CD14-positive monocyte (primary cell): ENCODE measurements around the gene WLS. TPM values are rescaled to one million over a fixed set of nuclear protein-coding genes. Genes with fewer than 3 reads are reported as not detected.

Source experiments
- DNase-seq, 3 donors: peaks; one replicate each; pipeline ENCODE4 v3.0.0-alpha.2; 2011 to 2022
- H2AFZ ChIP-seq: 2 replicates; pipeline ENCODE4 v1.6.0; 2012; ENCODE audit warnings: mild to moderate bottlenecking, low read depth, low read length, inconsistent platforms; ENCODE audit not compliant: insufficient read depth, poor library complexity, severe bottlenecking
- H3K27ac ChIP-seq, 2 donors: 1 replicate in 1 of 2; 2 replicates in 1 of 2; pipeline ENCODE4 v1.5.1; 2012 to 2013; ENCODE audit warnings: low read length in 2 of 2, control low read depth in 1 of 2, inconsistent platforms in 1 of 2, low read depth in 1 of 2, mild to moderate bottlenecking in 1 of 2
- H3K27me3 ChIP-seq, 2 donors: one replicate each; pipeline versions ENCODE4 v1.6.0 to v1.6.1; 2011 to 2013; ENCODE audit warnings: low read length in 2 of 2; ENCODE audit not compliant: control insufficient read depth in 2 of 2, insufficient read depth in 2 of 2
- H3K36me3 ChIP-seq, 2 donors: replicated peaks in 1 of 2; 1 replicate in 1 of 2; 2 replicates in 1 of 2; pipeline versions ENCODE4 v1.5.1 to v1.6.1; 2012 to 2013; ENCODE audit warnings: low read length in 2 of 2, control low read depth in 1 of 2, inconsistent platforms in 1 of 2, mild to moderate bottlenecking in 1 of 2; ENCODE audit not compliant: insufficient read depth in 2 of 2, control insufficient read depth in 1 of 2
- H3K4me1 ChIP-seq, 2 donors: 1 replicate in 1 of 2; 2 replicates in 1 of 2; pipeline versions ENCODE4 v1.5.1 to v1.6.1; 2012 to 2013; ENCODE audit warnings: low read length in 2 of 2, control low read depth in 1 of 2, inconsistent platforms in 1 of 2, mild to moderate bottlenecking in 1 of 2, moderate library complexity in 1 of 2; ENCODE audit not compliant: insufficient read depth in 2 of 2, control insufficient read depth in 1 of 2
- H3K4me2 ChIP-seq: replicated peaks from 2 replicates; pipeline ENCODE3; 2012; ENCODE audit warnings: low read length, moderate library complexity, mild to moderate bottlenecking; ENCODE audit not compliant: poor library complexity, severe bottlenecking; ENCODE audit errors: extremely low read depth
- H3K4me3 ChIP-seq, 3 experiments: fragments of 200-600 bp in 1 of 3; sonication (generic) in 1 of 3; replicated peaks in 1 of 3; 1 replicate in 2 of 3; 2 replicates in 1 of 3; pipeline ENCODE4 v1.5.1; 2011 to 2013; ENCODE audit warnings: low read length in 3 of 3, mild to moderate bottlenecking in 3 of 3, control low read depth in 2 of 3, low read depth in 2 of 3, inconsistent platforms in 1 of 3, moderate library complexity in 1 of 3
- H3K79me2 ChIP-seq: 2 replicates; pipeline ENCODE4 v1.6.0; 2012; ENCODE audit warnings: mild to moderate bottlenecking, control low read depth, inconsistent platforms, low read length, moderate library complexity; ENCODE audit not compliant: insufficient read depth
- H3K9ac ChIP-seq: 2 replicates; pipeline ENCODE4 v1.6.0; 2017; ENCODE audit warnings: low read length, mild to moderate bottlenecking; ENCODE audit not compliant: insufficient read depth, poor library complexity, severe bottlenecking
- H3K9me3 ChIP-seq, 2 donors: replicated peaks in 1 of 2; 1 replicate in 1 of 2; 2 replicates in 1 of 2; pipeline versions ENCODE4 v1.5.1 to v1.6.1; 2012 to 2013; ENCODE audit warnings: low read length in 2 of 2, control low read depth in 1 of 2; ENCODE audit not compliant: control insufficient read depth in 1 of 2, insufficient read depth in 1 of 2
- H4K20me1 ChIP-seq: 2 replicates; pipeline ENCODE4 v1.6.0; 2012; ENCODE audit warnings: mild to moderate bottlenecking, low read length, control low read depth, moderate library complexity; ENCODE audit not compliant: insufficient read depth
- H3K27ac Mint-ChIP-seq, 7 donors: one replicate each; pipeline ENCODE4 v1.8.0; 2020; ENCODE audit warnings: mild to moderate bottlenecking in 7 of 7, mixed read lengths in 7 of 7, moderate library complexity in 6 of 7, inconsistent platforms in 2 of 7
- H3K27me3 Mint-ChIP-seq, 3 donors: one replicate each; pipeline ENCODE4 v1.8.0; 2021 to 2022; ENCODE audit warnings: low read depth in 3 of 3, mild to moderate bottlenecking in 3 of 3, mixed read lengths in 3 of 3, moderate library complexity in 3 of 3, inconsistent platforms in 1 of 3
- H3K36me3 Mint-ChIP-seq, 2 donors: one replicate each; pipeline ENCODE4 v1.8.0; 2020; ENCODE audit warnings: mixed read lengths in 2 of 2, inconsistent platforms in 1 of 2, mild to moderate bottlenecking in 1 of 2
- H3K4me1 Mint-ChIP-seq: one replicate; pipeline ENCODE4 v1.8.0; 2020; ENCODE audit warnings: mild to moderate bottlenecking, mixed read lengths
- H3K4me3 Mint-ChIP-seq, 2 donors: one replicate each; pipeline ENCODE4 v1.8.0; 2020; ENCODE audit warnings: mild to moderate bottlenecking in 2 of 2, mixed read lengths in 2 of 2, moderate library complexity in 1 of 2
- H3K9me3 Mint-ChIP-seq, 7 donors: one replicate each; pipeline ENCODE4 v1.8.0; 2020 to 2022; ENCODE audit warnings: mixed read lengths in 7 of 7, mild to moderate bottlenecking in 6 of 7, moderate library complexity in 6 of 7, inconsistent platforms in 2 of 7
- CTCF ChIP-seq: fragments of 200-600 bp; IDR thresholded peaks from one replicate; pipeline ENCODE4 v1.8.0; 2022; ENCODE audit warnings: antibody characterized with exemption, mild to moderate bottlenecking
- WGBS: methylation state at CpG from one replicate; pipeline ENCODE4 v1.1.5; 2013; ENCODE audit warnings: missing lambda C conversion rate; ENCODE audit not compliant: insufficient coverage; 5-methylcytosine and 5-hydroxymethylcytosine counted together
- intact Hi-C, 2 donors: fragments of 100-400 bp; cut with micrococcal nuclease; formaldehyde crosslinking; loops; one replicate each; pipeline versions ENCODE4 v1.15.0 to v1.15.1; 2023
- polyA plus RNA-seq, 3 donors: library from polyadenylated mRNA; depleted of rRNA in 1 of 3; unstranded in 2 of 3; stranded (reverse) in 1 of 3; fragments of 300-500 nt in 2 of 3; fragments of >200 nt in 1 of 3; fragmentation: Illumina TruSeq in 2 of 3; gene quantifications; 1 replicate in 2 of 3; 2 replicates in 1 of 3; pipeline ENCODE4 v1.2.3, GENCODE V29; 2012 to 2021

WLS gene
- polyA plus RNA-seq, 3 donors = 29.8 to 46.3 (median 34.6) TPM

GRCh38 chr1:68103011-68103545 lies 129.2 kb downstream of the WLS start:
- Mint-ChIP-seq H3K27ac (no peak overlapping the region), H3K9me3 (no peaks in the 10 kb centered on the region), H3K36me3 (no peaks in the 10 kb centered on the region), H3K27me3 (peaks cover 3 to 6% (median 4%) of the 10 kb centered on the region in 3 donors), H3K4me3 (peak overlapping the region in 1 of 2 donors; percentile 48), H3K4me1 (no peaks in the 10 kb centered on the region)
- no peak overlapping the region for H3K27ac ChIP-seq
- H3K4me1 ChIP-seq = no peaks in the 10 kb centered on the region
- no peaks in the 10 kb centered on the region for H3K36me3 ChIP-seq
- DNase-seq = no peak
- no peak overlapping the region for H2AFZ ChIP-seq
- H4K20me1 ChIP-seq = no peaks in the 10 kb centered on the region
- no peaks in the 10 kb centered on the region for H3K27me3 ChIP-seq
- H3K9ac ChIP-seq = no peak overlapping the region
- WGBS = 100% methylated on average over 1 of the region's 5 CpGs
- intact Hi-C loops = no loop called here
- no peaks in the 10 kb centered on the region for H3K79me2 ChIP-seq
- no peak overlapping the region for H3K4me3 ChIP-seq
- no peak overlapping the region for H3K4me2 ChIP-seq
- TF ChIP-seq CTCF = no peak
- no peaks in the 10 kb centered on the region for H3K9me3 ChIP-seq

GRCh38 chr1:68101829-68102228 lies 130.5 kb downstream of the WLS start:
- Mint-ChIP-seq H3K27ac (no peak overlapping the region), H3K4me1 (no peaks in the 10 kb centered on the region), H3K4me3 (no peak overlapping the region), H3K36me3 (no peaks in the 10 kb centered on the region), H3K9me3 (no peaks in the 10 kb centered on the region), H3K27me3 (peaks cover 3 to 6% (median 3%) of the 10 kb centered on the region in 3 donors)
- Histone ChIP-seq H3K79me2 (no peaks in the 10 kb centered on the region), H2AFZ (no peak overlapping the region), H3K4me1 (no peaks in the 10 kb centered on the region), H3K4me2 (no peak overlapping the region), H3K27me3 (no peaks in the 10 kb centered on the region), H3K36me3 (no peaks in the 10 kb centered on the region), H3K4me3 (no peak overlapping the region), H3K27ac (no peak overlapping the region), H3K9me3 (no peaks in the 10 kb centered on the region), H4K20me1 (no peaks in the 10 kb centered on the region), H3K9ac (no peak overlapping the region)
- no CpG with 5 or more reads among the region's 4 CpGs for WGBS
- intact Hi-C loops = no loop called here
- no peak for DNase-seq
- TF ChIP-seq CTCF = no peak
